ENCODE measurements around the gene SDK2.

Gene SDK2

GRCh38 chr17:73663614-73664013 lies 19.4 kb upstream of the SDK2 start:
- Mint-ChIP-seq H3K4me1 (peaks cover 27% of the 10 kb centered on the region), H3K4me3 (no peak overlapping the region), H3K27me3 (no peaks in the 10 kb centered on the region), H3K9me3 (no peaks in the 10 kb centered on the region), H3K36me3 (peaks cover 2% of the 10 kb centered on the region), H3K27ac (no peak overlapping the region)

- peaks cover 2% of the 10 kb centered on the region for H3K36me3 Mint-ChIP-seq
- peaks cover 5% of the 10 kb centered on the region for H3K4me1 Mint-ChIP-seq
- H3K4me3 Mint-ChIP-seq: no peak overlapping the region
- no peaks in the 10 kb centered on the region for H3K9me3 Mint-ChIP-seq
- H3K27ac Mint-ChIP-seq: no peak overlapping the region
- no peaks in the 10 kb centered on the region for H3K27me3 Mint-ChIP-seq
These were observed 16.1 kb upstream of the SDK2 start for GRCh38 chr17:73660366-73660765.

- H3K27ac Mint-ChIP-seq: no peak overlapping the region
- H3K4me3 Mint-ChIP-seq: no peak overlapping the region
- peaks cover 5% of the 10 kb centered on the region for H3K4me1 Mint-ChIP-seq
- peaks cover 8% of the 10 kb centered on the region for H3K9me3 Mint-ChIP-seq
- peaks cover 5% of the 10 kb centered on the region for H3K36me3 Mint-ChIP-seq
- no peaks in the 10 kb centered on the region for H3K27me3 Mint-ChIP-seq
These were observed 14.7 kb upstream of the SDK2 start for GRCh38 chr17:73658821-73659515.

GRCh38 chr17:73657473-73658116 lies 13.3 kb upstream of the SDK2 start:
- Mint-ChIP-seq H3K9me3 (peaks cover 13% of the 10 kb centered on the region), H3K4me3 (no peak overlapping the region), H3K27ac (no peak overlapping the region), H3K4me1 (peaks cover 12% of the 10 kb centered on the region), H3K27me3 (no peaks in the 10 kb centered on the region), H3K36me3 (peaks cover 3% of the 10 kb centered on the region)

- H3K4me3 Mint-ChIP-seq: no peak overlapping the region
These were observed 10.0 kb upstream of the SDK2 start for GRCh38 chr17:73654241-73654640.

GRCh38 chr17:73653810-73654209 lies 9.6 kb upstream of the SDK2 start:
- Mint-ChIP-seq H3K4me1 (peaks cover 18% of the 10 kb centered on the region), H3K36me3 (peaks cover 3% of the 10 kb centered on the region), H3K27ac (no peak overlapping the region), H3K4me3 (no peak overlapping the region), H3K27me3 (no peaks in the 10 kb centered on the region), H3K9me3 (peaks cover 13% of the 10 kb centered on the region)

More at GRCh38 chr17:73654241-73654640, 10.0 kb upstream of the SDK2 start:
- Mint-ChIP-seq H3K36me3 (peaks cover 3% of the 10 kb centered on the region), H3K27me3 (no peaks in the 10 kb centered on the region), H3K4me1 (peaks cover 18% of the 10 kb centered on the region), H3K9me3 (peaks cover 13% of the 10 kb centered on the region), H3K27ac (no peak overlapping the region)

GRCh38 chr17:73652886-73653480 lies 8.7 kb upstream of the SDK2 start:
- H3K9me3 Mint-ChIP-seq: peaks cover 13% of the 10 kb centered on the region
- H3K27ac Mint-ChIP-seq: no peak overlapping the region
- peaks cover 3% of the 10 kb centered on the region for H3K36me3 Mint-ChIP-seq
- peaks cover 18% of the 10 kb centered on the region for H3K4me1 Mint-ChIP-seq
- no peaks in the 10 kb centered on the region for H3K27me3 Mint-ChIP-seq
- no peak overlapping the region for H3K4me3 Mint-ChIP-seq

GRCh38 chr17:73650617-73651200 lies 6.5 kb upstream of the SDK2 start:
- Mint-ChIP-seq H3K4me1 (peaks cover 13% of the 10 kb centered on the region), H3K27me3 (no peaks in the 10 kb centered on the region), H3K27ac (no peak overlapping the region), H3K4me3 (no peak overlapping the region), H3K36me3 (peaks cover 3% of the 10 kb centered on the region), H3K9me3 (peaks cover 13% of the 10 kb centered on the region)

GRCh38 chr17:73650140-73650539 lies 5.9 kb upstream of the SDK2 start:
- H3K27ac Mint-ChIP-seq: no peak overlapping the region
- no peaks in the 10 kb centered on the region for H3K27me3 Mint-ChIP-seq

GRCh38 chr17:73648974-73649373 lies 4.7 kb upstream of the SDK2 start:
- no peaks in the 10 kb centered on the region for H3K27me3 Mint-ChIP-seq
- no peak overlapping the region for H3K27ac Mint-ChIP-seq
- H3K36me3 Mint-ChIP-seq: no peaks in the 10 kb centered on the region
- peaks cover 13% of the 10 kb centered on the region for H3K4me1 Mint-ChIP-seq
- H3K9me3 Mint-ChIP-seq: peaks cover 5% of the 10 kb centered on the region
- no peak overlapping the region for H3K4me3 Mint-ChIP-seq

More at GRCh38 chr17:73650140-73650539, 5.9 kb upstream of the SDK2 start:
- peaks cover 3% of the 10 kb centered on the region for H3K36me3 Mint-ChIP-seq
- peaks cover 13% of the 10 kb centered on the region for H3K4me1 Mint-ChIP-seq
- H3K9me3 Mint-ChIP-seq: peaks cover 12% of the 10 kb centered on the region
- H3K4me3 Mint-ChIP-seq: no peak overlapping the region

- no peaks in the 10 kb centered on the region for H3K36me3 Mint-ChIP-seq
- no peak overlapping the region for H3K4me3 Mint-ChIP-seq
- H3K27ac Mint-ChIP-seq: no peak overlapping the region
- peaks cover 11% of the 10 kb centered on the region for H3K4me1 Mint-ChIP-seq
- peaks cover 2% of the 10 kb centered on the region for H3K9me3 Mint-ChIP-seq
- no peaks in the 10 kb centered on the region for H3K27me3 Mint-ChIP-seq
These were observed 4.2 kb upstream of the SDK2 start for GRCh38 chr17:73648543-73648820.

- Mint-ChIP-seq H3K27me3 (no peaks in the 10 kb centered on the region), H3K36me3 (no peaks in the 10 kb centered on the region), H3K27ac (no peak overlapping the region), H3K4me1 (peaks cover 8% of the 10 kb centered on the region), H3K9me3 (no peaks in the 10 kb centered on the region), H3K4me3 (no peak overlapping the region)
These were observed 3.7 kb upstream of the SDK2 start for GRCh38 chr17:73647772-73648542.

GRCh38 chr17:73647301-73647695 lies 3.1 kb upstream of the SDK2 start:
- no peaks in the 10 kb centered on the region for H3K36me3 Mint-ChIP-seq
- no peaks in the 10 kb centered on the region for H3K27me3 Mint-ChIP-seq
- no peaks in the 10 kb centered on the region for H3K9me3 Mint-ChIP-seq
- no peak overlapping the region for H3K27ac Mint-ChIP-seq
- no peak overlapping the region for H3K4me3 Mint-ChIP-seq
- H3K4me1 Mint-ChIP-seq: peaks cover 10% of the 10 kb centered on the region

GRCh38 chr17:73646409-73647300 lies 2.4 kb upstream of the SDK2 start:
- H3K9me3 Mint-ChIP-seq: no peaks in the 10 kb centered on the region
- peaks cover 16% of the 10 kb centered on the region for H3K4me1 Mint-ChIP-seq
- H3K36me3 Mint-ChIP-seq: no peaks in the 10 kb centered on the region
- peak overlapping the region; percentile 53 for H3K4me3 Mint-ChIP-seq
- H3K27me3 Mint-ChIP-seq: no peaks in the 10 kb centered on the region
- no peak overlapping the region for H3K27ac Mint-ChIP-seq

Measured in activated naive CD4-positive, alpha-beta T cell treated with anti-CD3 and anti-CD28 coated beads, Interleukin-2, amount 50 U/mL, for 24 hours (primary cell).